Astrocyte of the spinal cord (primary cell): ENCODE results near the gene LRP1-AS.

ENCODE experiments used
- DNase-seq: peaks from one replicate; pipeline ENCODE4 v3.0.0; 2011; ENCODE audit warnings: low read depth, low spot score
- H3K4me3 ChIP-seq: 2 replicates; pipeline ENCODE4 v1.5.1; 2011; ENCODE audit warnings: low read depth, mild to moderate bottlenecking, low read length, moderate library complexity
- CTCF ChIP-seq: IDR thresholded peaks from 2 replicates; pipeline ENCODE4 v1.5.1; 2012; ENCODE audit warnings: low read depth, mild to moderate bottlenecking, low read length, inconsistent platforms
- in situ Hi-C: cut with HindIII; loops from 2 replicates; pipeline ENCODE4 v1.10.0; 2017; ENCODE audit warnings: low sequenced_read_pairs

LRP1-AS gene

GRCh38 chr12:57104292-57104910, 43.0 kb downstream of the LRP1-AS start:
- no peak overlapping the region for H3K4me3 ChIP-seq
- TF ChIP-seq CTCF, result no peak
- DNase-seq, result no peak
- in situ Hi-C loops, result no loop called here

- H3K4me3 ChIP-seq, result no peak overlapping the region
- TF ChIP-seq CTCF, result no peak
- DNase-seq, result no peak
- in situ Hi-C loops, result no loop called here
These were observed 43.6 kb downstream of the LRP1-AS start for GRCh38 chr12:57103856-57104255.

GRCh38 chr12:57101892-57102695, 45.3 kb downstream of the LRP1-AS start:
- DNase-seq, result no peak
- TF ChIP-seq CTCF, result no peak
- in situ Hi-C loops, result no loop called here
- H3K4me3 ChIP-seq, result no peak overlapping the region

- DNase-seq, result no peak
- in situ Hi-C loops, result no loop called here
- TF ChIP-seq CTCF, result no peak
- no peak overlapping the region for H3K4me3 ChIP-seq
These were observed 47.7 kb downstream of the LRP1-AS start for GRCh38 chr12:57099766-57100165.

- DNase-seq, result no peak
- TF ChIP-seq CTCF, result no peak
- in situ Hi-C loops, result no loop called here
- H3K4me3 ChIP-seq, result no peak overlapping the region
These were observed 48.2 kb downstream of the LRP1-AS start for GRCh38 chr12:57099047-57099714.

- H3K4me3 ChIP-seq, result no peak overlapping the region
- in situ Hi-C loops, result no loop called here
- DNase-seq, result no peak
- no peak for TF ChIP-seq CTCF
These were observed 48.9 kb downstream of the LRP1-AS start for GRCh38 chr12:57098546-57098945.
